HG03025 (cell line): Measurements from ENCODE around the gene KDM6A.
"Not testable (repeated sequence)": the region's sequence is repeated elsewhere in the genome, so short reads cannot be mapped to it uniquely, and the experiment has no call there.

ENCODE experiments used
- ATAC-seq: cut with Tn5 transposase; IDR thresholded peaks from one replicate; pipeline ENCODE4 v1.9.1; 2021; ENCODE audit warnings: mild to moderate bottlenecking, moderate library complexity; ENCODE audit not compliant: unreplicated experiment, low FRiP score

KDM6A gene

DNA sequence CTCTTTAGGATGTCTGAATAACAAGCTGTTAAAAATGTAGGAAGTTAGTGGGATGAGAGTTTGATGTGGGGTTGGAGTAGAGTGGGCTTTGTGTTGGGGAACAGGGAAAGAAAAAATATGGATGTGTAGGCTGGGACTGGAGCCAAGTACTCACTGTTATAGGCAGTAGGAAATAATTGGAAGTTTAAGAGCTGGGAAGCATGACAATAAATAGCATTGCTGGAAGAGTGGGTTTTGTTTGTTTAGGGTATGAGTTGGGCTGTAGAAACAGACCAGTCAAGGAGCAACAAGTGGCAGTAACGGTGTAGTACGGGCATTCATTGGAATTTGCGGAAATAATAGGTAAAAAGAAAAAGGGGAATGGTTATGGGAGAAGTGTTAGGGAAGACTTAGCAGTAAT is 81.6 kb downstream of the KDM6A start:
- no peak for ATAC-seq

DNA sequence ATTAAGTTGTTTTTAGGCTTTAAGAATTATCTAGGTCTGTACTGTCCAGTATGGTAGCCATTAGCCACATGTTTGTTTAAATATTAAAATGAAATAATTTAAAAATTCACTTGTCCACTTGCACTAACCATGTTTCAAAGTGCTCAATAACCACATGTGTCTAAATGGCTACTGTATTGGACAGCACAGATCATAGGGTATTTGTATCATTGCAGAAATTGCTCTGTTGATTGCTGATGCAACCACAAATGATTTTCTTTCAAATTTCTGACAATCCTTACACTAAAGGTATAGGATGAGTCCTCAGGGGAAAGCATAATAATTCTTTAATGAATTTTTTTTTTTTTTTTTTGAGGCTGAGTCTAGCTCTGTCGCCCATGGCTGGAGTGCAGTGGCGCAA is 84.9 kb downstream of the KDM6A start:
- no peak for ATAC-seq

DNA sequence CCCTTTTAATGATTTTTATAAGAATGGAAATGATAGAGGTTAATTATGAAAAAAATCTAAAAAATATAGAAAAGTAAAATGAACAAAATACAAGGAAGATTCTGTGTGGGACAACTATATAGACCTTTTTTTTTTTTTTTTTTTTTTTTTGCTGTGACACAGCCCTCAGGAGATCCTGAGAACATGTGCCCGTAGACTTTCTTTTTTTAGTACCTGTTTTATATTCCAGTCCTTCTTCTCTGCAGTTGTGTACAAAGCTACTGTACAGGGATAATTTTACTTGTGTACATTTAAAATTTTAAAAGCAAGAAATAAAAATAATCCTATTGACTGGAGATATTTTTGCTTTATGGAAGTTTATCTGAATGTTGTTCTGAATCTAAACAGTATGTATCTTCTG is 85.5 kb downstream of the KDM6A start:
- ATAC-seq, result no peak

DNA sequence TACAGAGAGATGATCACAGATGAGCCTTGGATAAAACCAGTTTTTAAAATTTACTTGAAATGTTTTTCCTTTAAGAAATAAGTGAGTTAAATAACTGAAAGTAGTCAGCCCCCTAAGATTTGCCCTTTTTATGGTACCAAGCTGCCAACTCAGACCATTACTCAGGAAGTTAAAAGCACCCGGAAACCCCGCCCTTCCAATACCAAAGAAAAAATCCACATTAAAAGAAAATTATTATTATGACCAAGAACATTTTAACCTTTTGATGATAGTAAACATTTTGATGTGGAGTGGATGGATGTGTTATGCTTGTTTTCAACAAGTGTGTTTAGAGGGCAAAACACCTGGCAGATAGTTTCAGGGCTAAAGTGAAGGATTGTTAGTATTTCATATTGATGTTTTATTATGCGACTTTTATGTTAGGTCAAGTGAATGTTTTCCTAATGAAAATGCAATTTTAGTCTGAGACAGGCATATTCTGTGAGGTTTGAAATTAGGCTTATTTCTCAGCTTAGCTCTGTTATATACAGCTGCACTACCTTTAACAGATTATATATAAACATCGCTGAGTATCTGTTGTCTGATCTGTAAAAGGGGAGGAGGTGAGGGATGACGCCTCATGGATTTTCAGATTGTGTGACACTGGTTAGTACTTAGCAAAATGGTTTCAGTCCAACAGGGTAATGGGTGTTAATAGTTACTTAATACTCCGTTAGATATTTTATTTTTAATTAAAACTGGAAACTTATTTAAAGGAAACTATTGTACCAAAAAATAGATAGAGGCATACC is 89.0 kb downstream of the KDM6A start:
- ATAC-seq, result no peak

DNA sequence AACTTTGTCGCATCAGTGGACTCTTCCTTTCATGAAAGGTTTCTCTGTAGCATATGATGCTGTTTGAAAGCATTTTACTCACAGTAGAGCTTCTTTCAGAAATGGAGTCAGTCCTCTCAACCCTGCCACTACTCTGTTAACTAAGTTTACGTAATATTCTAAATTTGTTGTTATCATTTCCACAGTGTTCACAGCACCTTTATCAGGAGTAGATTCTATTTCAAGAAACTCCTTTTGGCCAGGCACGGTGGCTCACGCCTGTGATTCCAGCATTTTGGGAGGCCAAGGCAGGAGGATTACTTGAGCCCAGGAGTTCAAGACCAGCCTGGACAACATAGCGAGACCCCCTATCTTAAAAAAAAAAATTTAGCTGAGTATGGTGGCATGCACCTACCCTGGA is 90.0 kb downstream of the KDM6A start:
- ATAC-seq, result no peak

DNA sequence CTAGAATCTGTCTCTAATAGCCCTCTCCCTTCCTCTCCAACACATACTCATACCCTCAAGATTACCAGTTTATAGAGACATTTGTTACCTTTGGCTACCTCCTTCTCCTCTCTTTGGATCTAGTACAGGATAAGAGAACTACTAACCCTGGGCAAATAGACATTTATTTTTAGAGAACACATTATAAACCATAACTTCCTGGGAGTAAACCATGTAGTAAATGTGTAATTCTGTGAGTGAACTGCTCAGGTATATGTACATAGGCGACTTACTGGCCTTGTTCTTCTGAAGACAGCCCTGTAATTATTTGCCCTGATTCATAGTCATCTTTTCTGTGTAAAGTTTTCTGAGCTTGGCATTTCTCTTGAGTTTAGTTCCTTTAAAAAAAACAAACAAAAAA is 94.2 kb downstream of the KDM6A start:
- ATAC-seq, result no peak

DNA sequence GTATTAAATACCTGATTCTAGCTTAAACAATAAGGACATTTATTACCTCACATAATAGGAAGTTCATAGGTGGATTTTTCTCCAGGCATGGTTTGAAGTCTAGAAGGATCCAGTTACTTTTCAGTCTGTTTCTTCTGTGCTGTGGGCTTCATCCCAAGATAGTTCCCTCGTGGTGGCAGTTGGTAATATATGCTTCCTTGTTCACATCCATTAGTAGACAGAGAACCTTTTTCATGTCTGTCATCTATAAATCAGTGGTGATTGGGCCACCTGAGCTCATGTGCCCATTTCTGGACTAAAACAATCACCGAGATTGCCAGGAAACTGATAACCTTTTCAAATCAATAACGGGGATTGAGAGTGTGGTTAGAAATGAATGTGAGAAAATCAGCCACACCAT is 97.7 kb downstream of the KDM6A start:
- ATAC-seq, result no peak

DNA sequence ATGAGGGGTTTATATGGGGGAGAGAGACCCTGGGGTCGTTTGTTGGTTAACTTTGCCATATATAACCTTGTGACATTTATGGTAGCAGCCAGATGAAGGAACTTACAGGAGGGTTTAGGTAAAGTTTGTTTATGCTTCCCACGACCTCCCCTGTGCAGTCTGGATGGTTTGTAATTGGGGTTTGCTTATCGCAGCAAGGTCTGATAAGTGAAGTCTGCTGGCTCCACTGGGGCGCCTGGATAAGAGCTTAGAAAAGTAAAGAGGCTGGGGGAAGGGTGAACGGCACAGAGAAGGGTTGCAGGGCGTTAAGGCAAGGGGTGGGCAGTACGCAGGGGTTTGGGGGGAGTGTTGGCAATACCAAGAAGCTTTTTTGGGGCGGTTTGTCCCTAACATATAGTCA is 98.7 kb downstream of the KDM6A start:
- ATAC-seq, result no peak

DNA sequence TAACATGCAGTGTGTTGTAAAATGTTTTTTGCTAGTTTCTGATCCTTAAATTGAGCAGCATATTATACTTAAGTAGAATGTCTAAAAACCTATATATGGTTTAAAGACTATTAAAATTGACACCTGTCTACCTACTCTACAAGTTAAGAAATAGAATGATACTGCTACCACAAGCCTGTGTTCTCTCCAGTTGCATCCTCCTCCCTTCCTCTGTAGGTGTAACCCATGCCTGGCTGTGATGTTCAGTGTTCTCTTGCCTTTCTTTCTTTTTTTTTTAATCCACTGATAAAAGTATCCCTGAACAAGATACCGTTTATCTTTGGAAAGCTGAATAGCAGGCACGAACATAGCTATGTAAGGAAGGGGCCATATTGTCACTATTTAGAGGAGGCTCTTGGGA is 99.1 kb downstream of the KDM6A start:
- ATAC-seq, result no peak

DNA sequence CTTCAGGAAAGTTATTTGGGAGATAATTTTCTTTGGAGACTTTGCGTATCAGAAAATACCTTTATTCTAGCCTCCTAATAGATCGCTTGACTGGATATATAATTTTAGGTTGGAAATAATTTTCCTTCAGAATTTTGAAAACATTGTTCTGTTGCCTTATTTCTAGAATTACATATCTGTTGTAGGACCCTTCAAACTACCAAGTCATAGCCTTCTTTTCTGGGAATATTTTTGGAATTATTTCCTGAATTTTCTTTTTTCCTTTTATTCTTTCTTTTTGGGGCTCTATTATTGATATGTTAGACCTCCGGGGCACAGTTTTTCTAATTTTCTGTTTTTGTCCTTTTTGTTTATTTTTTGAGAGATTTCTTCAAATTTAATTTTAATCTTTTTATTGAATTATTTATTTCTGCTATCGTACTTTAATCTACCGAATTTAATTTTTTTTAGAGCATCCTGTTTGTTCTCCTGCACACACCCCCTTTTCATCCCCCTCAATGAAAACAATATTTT is 100.5 kb downstream of the KDM6A start:
- no peak for ATAC-seq

DNA sequence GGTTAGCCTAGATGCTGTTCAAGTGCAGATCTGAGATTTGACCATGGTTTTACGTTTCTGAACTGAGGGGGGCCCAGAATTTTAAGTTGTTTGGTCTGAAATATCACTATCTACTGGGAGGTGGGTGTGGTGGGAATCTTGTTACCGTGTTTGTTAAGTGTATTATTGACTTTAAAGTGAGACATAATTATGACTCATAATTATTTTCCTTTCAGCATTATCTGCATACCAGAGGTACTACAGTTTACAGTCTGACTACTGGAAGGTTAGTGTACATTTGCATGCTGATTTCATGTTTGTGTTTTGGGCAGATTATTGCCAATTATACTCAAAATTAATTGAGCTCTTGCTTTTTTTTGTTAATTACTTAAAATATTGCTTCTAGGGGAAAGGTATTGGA is 101.5 kb downstream of the KDM6A start:
- ATAC-seq, result no peak

DNA sequence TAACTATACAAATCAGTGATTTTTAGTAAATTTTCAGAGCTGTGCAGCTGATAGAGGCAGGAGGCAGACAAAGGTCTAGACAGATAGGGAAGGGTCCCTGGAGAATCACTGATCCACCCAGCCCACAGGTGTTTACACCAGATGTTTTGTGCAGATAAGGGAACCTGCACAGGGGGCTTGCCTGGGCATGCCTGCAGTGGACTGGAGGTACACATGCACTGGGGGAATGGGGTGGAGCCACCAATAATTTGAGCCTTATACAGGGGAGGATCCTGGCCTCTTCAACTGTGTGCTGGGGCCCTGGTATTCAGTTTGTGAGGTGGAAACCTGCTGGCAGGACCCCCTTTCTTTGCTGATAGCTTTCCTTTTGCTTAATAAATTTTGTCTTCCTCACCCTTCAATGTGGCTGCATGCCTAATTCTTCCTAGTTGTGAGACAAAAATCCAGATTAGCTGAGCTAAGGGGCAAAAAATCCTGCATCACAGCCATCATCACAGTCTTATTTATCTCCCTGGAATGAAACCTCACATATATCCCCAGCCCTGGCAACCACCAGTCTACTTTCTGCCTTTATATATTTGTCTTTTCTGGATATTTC is 102.8 kb downstream of the KDM6A start:
- no peak for ATAC-seq

DNA sequence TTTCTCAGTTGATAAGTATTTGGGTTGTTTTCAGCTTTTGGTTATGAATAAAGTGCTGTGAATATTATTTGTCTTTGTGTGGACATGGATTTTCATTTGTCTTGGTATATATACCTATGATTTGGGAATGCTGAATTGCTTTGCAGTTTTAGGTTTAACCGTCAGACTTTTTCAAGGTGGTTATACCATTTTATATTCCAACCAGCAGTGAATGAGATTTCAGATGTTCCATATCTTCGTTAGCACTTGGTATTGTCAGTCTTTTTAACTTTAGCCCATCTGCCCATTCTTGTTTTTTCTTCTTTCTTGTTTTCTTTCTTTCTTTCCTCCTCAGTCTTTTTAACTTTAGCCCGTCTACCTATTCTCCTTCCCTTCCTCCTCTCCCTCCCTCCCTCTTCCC is 106.0 kb downstream of the KDM6A start:
- no peak for ATAC-seq

DNA sequence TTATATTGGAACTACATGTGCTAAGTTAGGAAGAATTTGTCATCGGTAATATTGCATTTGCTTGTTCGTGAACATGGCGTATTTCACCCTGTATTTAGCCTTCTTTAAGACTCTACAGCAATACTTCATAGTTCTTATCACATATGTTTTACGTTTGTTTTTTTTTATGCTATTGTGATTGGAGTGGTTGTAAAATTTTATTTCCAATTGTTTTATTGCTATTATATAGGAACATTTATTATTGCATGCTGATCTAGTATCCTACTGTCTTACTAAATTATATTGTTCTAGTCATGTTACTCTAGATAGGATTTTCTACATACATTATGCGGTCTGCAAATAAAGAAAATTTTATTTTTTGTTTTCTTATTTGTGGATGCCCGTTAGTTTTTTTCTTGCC is 107.4 kb downstream of the KDM6A start:
- no peak for ATAC-seq

DNA sequence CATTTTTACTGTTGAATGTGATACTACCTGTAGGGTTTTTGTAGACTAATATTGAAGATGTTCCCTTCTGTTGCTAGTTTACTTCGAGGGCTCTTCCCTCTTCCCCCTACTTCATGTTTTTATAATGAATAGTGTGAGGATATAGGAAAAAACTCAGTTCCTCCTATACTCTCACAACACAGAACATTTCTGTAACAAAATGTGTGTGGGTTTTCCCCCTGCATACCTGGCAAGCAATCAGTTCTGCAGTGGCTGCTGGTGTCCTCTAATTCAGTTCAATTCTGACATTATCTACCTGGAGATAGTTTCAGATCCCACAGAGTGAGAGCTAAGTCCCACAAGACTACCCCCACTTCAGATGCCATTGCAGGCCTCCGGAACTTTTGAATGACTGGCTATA is 107.9 kb downstream of the KDM6A start:
- ATAC-seq, result no peak

DNA sequence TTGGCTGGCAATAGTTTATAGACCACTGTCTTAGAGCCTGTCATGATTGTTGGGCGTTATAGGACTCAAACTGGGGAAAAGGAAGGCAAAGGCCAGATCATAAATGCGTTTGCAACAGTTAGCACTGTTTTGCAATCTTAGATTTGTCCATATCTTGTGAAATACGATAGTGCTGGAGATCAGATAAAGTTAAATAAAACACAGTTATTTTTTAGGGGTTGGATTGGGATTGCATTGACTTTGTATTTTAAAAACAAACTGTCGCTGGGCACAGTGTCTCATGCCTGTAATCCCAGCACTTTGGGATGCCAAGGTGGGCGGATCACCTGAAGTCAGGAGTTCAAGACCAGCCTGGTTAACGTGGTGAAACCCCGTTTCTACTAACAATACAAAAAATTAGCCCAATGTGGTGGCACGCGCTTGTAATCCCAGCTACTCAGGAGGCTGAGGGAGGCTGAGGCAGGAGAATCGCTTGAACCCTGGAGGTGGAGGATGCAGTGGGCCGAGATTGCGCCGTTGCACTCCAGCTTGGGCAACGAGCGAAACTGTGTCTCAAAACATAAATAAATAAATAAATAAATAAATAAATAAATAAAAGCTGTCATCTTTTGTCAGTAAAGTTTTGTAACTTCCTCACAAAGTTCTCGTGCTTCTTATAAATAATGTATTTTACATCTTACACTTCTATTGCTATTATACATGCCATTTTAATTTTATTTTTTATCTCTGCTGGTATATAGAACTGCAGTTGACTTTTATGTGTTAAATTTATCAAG is 117.2 kb downstream of the KDM6A start:
- ATAC-seq, result no peak

DNA sequence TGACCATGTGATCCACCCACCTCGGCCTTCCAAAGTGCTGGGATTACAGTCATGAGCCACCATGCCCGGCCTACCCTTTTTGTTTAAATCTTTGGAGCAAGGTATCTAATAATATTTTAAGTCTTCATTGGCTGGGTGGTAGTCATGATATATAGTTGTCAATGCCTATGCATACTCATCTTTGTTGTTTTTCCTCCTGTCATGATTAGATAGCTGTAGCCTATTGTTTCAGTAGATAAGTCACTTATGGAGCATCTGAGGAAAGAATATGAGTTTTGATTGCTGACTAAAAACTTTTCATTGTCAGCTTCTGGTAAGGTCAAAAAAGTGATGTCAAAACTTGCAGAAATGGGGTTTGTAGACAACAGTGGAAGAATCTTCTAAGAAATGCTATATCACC is 119.8 kb downstream of the KDM6A start:
- no peak for ATAC-seq

DNA sequence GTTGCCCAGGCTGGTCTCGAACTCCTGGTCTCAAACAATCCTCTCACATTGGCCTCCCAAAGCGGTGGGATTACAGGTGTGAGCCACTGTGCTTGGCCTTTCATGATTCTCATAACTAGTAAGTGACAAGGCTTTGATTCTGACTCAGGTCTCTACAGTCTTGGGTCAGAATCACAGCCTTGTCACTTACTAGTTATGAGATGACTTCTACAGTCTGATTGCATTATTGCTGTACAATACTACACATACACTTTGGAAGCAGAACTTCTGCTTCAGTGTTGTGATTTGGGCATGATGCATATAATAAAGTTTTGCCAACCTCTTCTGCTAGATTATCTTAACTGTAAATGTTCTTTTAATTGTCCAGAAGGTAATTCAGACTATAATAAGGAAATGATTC is 123.3 kb downstream of the KDM6A start:
- ATAC-seq, result no peak

DNA sequence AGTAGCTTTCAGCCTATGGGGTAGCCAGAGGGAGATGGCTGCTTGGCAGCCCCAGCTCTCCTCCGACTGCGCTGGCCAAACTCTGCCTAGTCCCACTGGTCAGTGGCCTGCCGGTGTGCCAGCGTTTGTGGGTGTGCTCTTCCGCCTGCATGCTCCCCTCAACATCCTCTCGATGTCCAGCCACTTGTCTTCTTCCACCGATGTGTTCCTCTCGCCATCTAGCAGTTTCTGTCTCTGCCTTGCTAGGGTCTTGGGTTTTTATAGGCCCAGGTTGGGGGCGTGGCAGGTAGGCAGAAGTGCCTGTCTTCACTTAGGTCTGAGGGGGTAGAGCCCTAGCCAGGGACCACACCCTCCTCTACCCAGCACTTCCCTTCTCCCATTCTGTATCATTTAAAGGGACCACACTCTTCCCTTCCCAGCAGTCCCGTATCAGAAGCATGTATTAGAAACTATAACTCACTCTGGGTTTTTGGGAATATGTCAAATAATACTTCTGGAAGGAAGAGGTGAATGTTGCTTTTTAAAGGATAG is 124.4 kb downstream of the KDM6A start:
- ATAC-seq, result no peak

DNA sequence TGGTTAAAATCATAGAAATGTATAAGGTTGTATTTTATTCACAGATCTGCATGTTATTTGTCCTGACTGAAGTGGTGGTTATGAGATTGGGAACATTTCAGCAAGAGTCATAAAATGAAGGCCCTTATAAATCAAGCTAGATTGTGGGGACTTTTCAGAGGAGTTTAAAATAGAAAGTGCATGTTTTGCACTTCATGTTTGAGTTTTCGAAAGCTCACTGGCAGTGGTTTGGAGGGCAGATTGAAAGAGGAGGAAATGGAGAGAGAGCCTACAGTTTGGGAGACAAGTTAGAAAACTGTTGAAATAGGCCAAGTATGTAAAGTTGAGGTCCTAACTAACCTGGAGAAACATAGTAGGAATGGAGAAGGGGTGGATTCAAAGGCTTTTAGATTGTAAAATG is 124.9 kb downstream of the KDM6A start:
- ATAC-seq, result no peak

DNA sequence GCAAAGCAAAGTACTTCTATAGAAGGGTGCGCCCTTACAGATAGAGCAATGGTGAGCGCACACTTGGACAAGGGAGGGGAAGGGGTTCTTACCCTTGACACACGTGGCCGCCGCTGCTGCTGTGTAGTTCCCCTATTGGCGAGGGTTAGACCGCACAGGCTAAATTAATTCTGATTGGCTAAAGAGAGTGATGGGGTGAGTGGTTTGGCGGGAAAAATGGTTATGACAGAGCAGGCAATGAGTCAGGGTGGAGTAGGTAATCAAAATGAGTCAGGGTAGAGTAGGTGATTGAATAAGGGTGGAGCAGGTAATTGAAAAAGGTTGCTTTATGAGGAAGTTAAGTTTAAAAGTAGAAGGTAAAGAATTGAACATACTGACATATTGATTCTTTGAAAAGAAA is 126.2 kb downstream of the KDM6A start:
- not testable (repeated sequence) for ATAC-seq
